ENCODE results near the gene PVALEF. TPM values are rescaled to one million over a fixed set of nuclear protein-coding genes. Genes with fewer than 3 reads are reported as not detected.
A peak's percentile ranks its signal among the peaks of the same experiment; 100 is the strongest.

Gene PVALEF
- total and polyA plus RNA-seq, 2 of the 8 experiments (the other 6 are each of a cell fraction or from before 2014, with no cell fraction given), result 0.03 TPM; not detected in 1

DNA sequence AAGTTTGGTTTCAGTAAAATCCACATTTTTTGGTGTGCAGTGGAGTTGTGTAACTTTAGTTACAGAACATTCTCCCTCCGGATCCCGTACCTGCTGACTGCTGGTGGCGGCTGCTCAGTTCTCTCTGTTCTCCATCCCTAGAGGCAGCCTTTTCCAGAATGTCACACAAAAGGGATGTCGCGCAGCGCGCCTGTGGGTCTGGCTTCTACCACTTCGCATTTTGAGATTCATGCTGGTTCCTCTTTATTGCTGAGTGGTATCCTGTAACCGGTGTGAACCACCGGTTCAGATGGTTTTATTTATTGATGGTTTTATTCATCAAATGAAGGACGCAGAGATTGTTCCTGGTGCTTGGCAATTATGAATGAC is 58.4 kb downstream of the PVALEF start:
- Histone ChIP-seq H4K8ac (ENCODE audit: extremely low read depth, insufficient read depth, low read length) (no peak overlapping the region), H4K91ac (replicated peaks; ENCODE audit: insufficient read length, low read length) (no peak overlapping the region), H3K18ac (ENCODE audit: extremely low read depth, low read length) (no peak overlapping the region), H3K23me2 (ENCODE audit: low read depth, low read length) (peaks cover 12% of the 10 kb centered on the region; the same call in 1 of the 2 replicates), H3K4ac (replicated peaks; ENCODE audit: insufficient read length, low read depth, low read length) (no peak overlapping the region), H2BK120ac (replicated peaks; ENCODE audit: low read depth, low read length) (no peak overlapping the region), H4K20me1 (replicated peaks in 1 of 2; ENCODE audit: control insufficient read depth in 1 of 2, insufficient read depth in 2 of 2, low read length in 2 of 2) (peaks cover 4 to 11% of the 10 kb centered on the region in 2 experiments), H2AK5ac (ENCODE audit: low read depth, low read length) (no peak overlapping the region), H2BK12ac (ENCODE audit: low read depth, low read length) (no peak overlapping the region; the same call in 1 of the 2 replicates), H3K9me3 (ENCODE audit: insufficient read depth in 2 of 2, low read depth in 1 of 2, low read length in 1 of 2) (no peaks in the 10 kb centered on the region), H4K5ac (ENCODE audit: insufficient read length, low read depth, low read length) (no peak overlapping the region), H2BK20ac (ENCODE audit: low read length) (no peak overlapping the region), H3K27me3 (replicated peaks in 1 of 4; ENCODE audit: control insufficient read depth in 3 of 4, extremely low read depth in 1 of 4, insufficient read depth in 3 of 4, low read length in 3 of 4) (peaks cover 0 to 2% (median 0%) of the 10 kb centered on the region in 4 experiments; a peak in 2 of 7 replicates), H3K23ac (ENCODE audit: insufficient read length) (no peak overlapping the region), H3K56ac (replicated peaks; ENCODE audit: insufficient read length, low read depth, low read length) (no peak overlapping the region), H3K27ac (ENCODE audit: low read depth, low read length) (no peak overlapping the region), H3K79me2 (ENCODE audit: control insufficient read depth in 1 of 2, insufficient read depth in 2 of 2, low read length in 2 of 2) (peaks cover 0 to 15% of the 10 kb centered on the region in 2 experiments; a peak in 1 of 4 replicates), H3K79me1 (ENCODE audit: low read depth, low read length) (peaks cover 12% of the 10 kb centered on the region), H2BK15ac (ENCODE audit: low read length) (no peak overlapping the region), H3K4me3 (ENCODE audit: extremely low read depth in 1 of 4, insufficient read depth in 2 of 4, low read depth in 3 of 4, low read length in 4 of 4) (peak overlapping the region; percentile 47 to 62 (median 59)), H3K9ac (replicated peaks in 1 of 4; ENCODE audit: extremely low read depth in 1 of 4, low read depth in 3 of 4, low read length in 3 of 4) (peak overlapping the region in 3 of 4 experiments; percentile 60 to 77 (median 74); a peak in 3 of 7 replicates), H2AFZ (ENCODE audit: low read length) (peak overlapping the region; percentile 24; the same call in 1 of the 2 replicates), H3K4me1 (replicated peaks in 1 of 4; ENCODE audit: control insufficient read depth in 3 of 4, insufficient read depth in 4 of 4, low read length in 3 of 4) (peaks cover 0 to 12% (median 9%) of the 10 kb centered on the region in 4 experiments; a peak in 5 of 7 replicates), H3K14ac (ENCODE audit: insufficient read length) (no peak overlapping the region), H3K4me2 (ENCODE audit: insufficient read depth in 1 of 2, low read depth in 2 of 2, low read length in 2 of 2) (peak overlapping the region; percentile 82 to 86), H3K36me3 (ENCODE audit: control insufficient read depth in 2 of 4, insufficient read depth in 4 of 4, low read length in 3 of 4) (peaks cover 0 to 5% (median 0%) of the 10 kb centered on the region in 4 experiments; a peak in 1 of 8 replicates), H2BK5ac (ENCODE audit: low read depth, low read length) (no peak overlapping the region)
- no peak for FAIRE-seq
- ChIA-PET CTCF (ENCODE audit: partially characterized antibody) (interaction anchor here (1.3 kb wide), 1 partner anchor 82 kb away, joined by 3 read pairs; no protein-coding TSS in a partner anchor), POLR2A (ENCODE audit: partially characterized antibody) (interaction anchor here (2.2 kb wide), 1 partner anchor 14 kb away, joined by 10 read pairs; the partner anchor contains the start of genes NDUFAF8 and TEPSIN)
- WGBS, 2 experiments (ENCODE audit: extremely low coverage in 1 of 2, insufficient coverage in 1 of 2, insufficient read length in 1 of 2, insufficient replicate concordance in 2 of 2, low coverage in 1 of 2, low lambda C conversion rate in 2 of 2, missing lambda C conversion rate in 1 of 2), result 50% methylated on average over 11 of the region's 11 CpGs; no CpG with 5 or more reads in 1 of the 2 experiments
- DNase-seq (ENCODE audit: low read depth in 1 of 2, low spot score in 2 of 2), result no peak
- TF ChIP-seq NANOG (IDR thresholded peaks at IDR 0.05; ENCODE audit: insufficient read depth, low read depth, low read length, poor library complexity, severe bottlenecking) (no peak), HDAC6 (IDR thresholded peaks at IDR 0.05; ENCODE audit: low read depth, low read length) (no peak), POU5F1 (IDR thresholded peaks at IDR 0.05; ENCODE audit: low read depth, low read length) (no peak), FOSL1 (IDR thresholded peaks at IDR 0.05; ENCODE audit: insufficient read depth, low read depth, low read length) (no peak), JUN (IDR thresholded peaks at IDR 0.05; ENCODE audit: low read depth, low read length) (no peak), RAD21 (IDR thresholded peaks at IDR 0.05 in 1 of 2, conservative IDR thresholded peaks at IDR 0.05 in 1 of 2; ENCODE audit: low read depth in 2 of 2, low read length in 2 of 2) (no peak), TCF12 (IDR thresholded peaks at IDR 0.05; ENCODE audit: low read depth, low read length) (no peak), NRF1 (IDR thresholded peaks at IDR 0.05; ENCODE audit: low read depth, low read length) (no peak), YY1 (IDR thresholded peaks at IDR 0.05; ENCODE audit: low read depth, low read length) (no peak), SP2 (IDR thresholded peaks at IDR 0.05; ENCODE audit: low read length) (no peak), SIRT6 (IDR thresholded peaks at IDR 0.05; ENCODE audit: low read length) (no peak)
- TF ChIP-seq, protein P1, sequence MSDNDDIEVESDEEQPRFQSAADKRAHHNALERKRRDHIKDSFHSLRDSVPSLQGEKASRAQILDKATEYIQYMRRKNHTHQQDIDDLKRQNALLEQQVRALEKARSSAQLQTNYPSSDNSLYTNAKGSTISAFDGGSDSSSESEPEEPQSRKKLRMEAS (IDR thresholded peaks at IDR 0.05), result no peak
- TF ChIP-seq, protein P2, sequence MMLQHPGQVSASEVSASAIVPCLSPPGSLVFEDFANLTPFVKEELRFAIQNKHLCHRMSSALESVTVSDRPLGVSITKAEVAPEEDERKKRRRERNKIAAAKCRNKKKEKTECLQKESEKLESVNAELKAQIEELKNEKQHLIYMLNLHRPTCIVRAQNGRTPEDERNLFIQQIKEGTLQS (IDR thresholded peaks at IDR 0.05; ENCODE audit: insufficient read depth, low read depth, low read length), result no peak
